HL-60 (cell line): ENCODE results near the gene SNRNP40.

ENCODE experiments used
- DNase-seq, 2 experiments: peaks; one replicate each; pipeline ENCODE4 v3.0.0-alpha.2; 2010 to 2020; ENCODE audit warnings: low read depth in 1 of 2, low spot score in 1 of 2
- H3K27ac ChIP-seq: fragments of 250-450 bp; sonication (Bioruptor Pico); replicated peaks from 2 replicates; pipeline ENCODE4 v1.5.1; 2020; ENCODE audit warnings: mild to moderate bottlenecking, moderate library complexity
- H3K27me3 ChIP-seq: fragments of 250-450 bp; sonication (Bioruptor Pico); 2 replicates; pipeline ENCODE4 v1.5.1; 2021; ENCODE audit warnings: mild to moderate bottlenecking, moderate library complexity; ENCODE audit not compliant: insufficient read depth, poor library complexity, severe bottlenecking
- H3K4me3 ChIP-seq: replicated peaks from 2 replicates; pipeline ENCODE4 v1.5.1; 2011; ENCODE audit warnings: mild to moderate bottlenecking, control low read depth, low read length; ENCODE audit not compliant: insufficient read depth
- GABPA ChIP-seq: IDR thresholded peaks from 2 replicates; pipeline ENCODE4 v1.6.1; 2012; ENCODE audit warnings: low read depth
- POLR2AphosphoS5 ChIP-seq: IDR thresholded peaks from 2 replicates; pipeline ENCODE4 v1.6.1; 2012; ENCODE audit warnings: low read depth
- SPI1 ChIP-seq: IDR thresholded peaks from 2 replicates; pipeline ENCODE4 v1.6.1; 2012; ENCODE audit warnings: low read depth, mild to moderate bottlenecking, borderline replicate concordance
- TF ChIP-seq, protein P1 (sequence below): IDR thresholded peaks from one replicate; pipeline ENCODE4 v1.5.1; 2011; ENCODE audit warnings: low read length, control low read depth, inconsistent platforms; ENCODE audit not compliant: insufficient read depth
- TF ChIP-seq, protein P2 (sequence below): IDR thresholded peaks from 2 replicates; pipeline ENCODE4 v1.6.1; 2012; ENCODE audit warnings: low read depth; ENCODE audit not compliant: insufficient replicate concordance

SNRNP40 gene

DNA sequence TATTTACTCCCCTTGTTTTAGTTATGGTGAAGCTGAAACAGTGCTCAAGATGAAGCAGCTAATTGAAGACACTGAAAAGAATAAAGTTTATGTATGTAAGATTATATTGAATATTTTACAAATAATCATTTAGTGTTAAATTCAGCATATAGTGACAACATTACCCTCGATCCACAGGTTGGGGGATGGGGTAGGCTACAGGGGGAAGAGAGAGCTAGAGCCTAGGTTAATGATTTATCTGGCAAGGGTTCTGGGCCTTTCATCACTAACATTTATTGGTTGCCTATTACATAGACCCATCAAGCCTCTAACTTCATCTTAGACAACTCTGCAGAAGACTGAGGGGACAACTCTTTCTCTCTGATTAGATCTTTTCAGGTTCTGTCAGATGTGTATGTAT is 21.6 kb upstream of the SNRNP40 start:
- Histone ChIP-seq H3K27me3 (no peaks in the 10 kb centered on the region), H3K4me3 (no peak overlapping the region), H3K27ac (no peak overlapping the region)
- no peak for DNase-seq
- TF ChIP-seq, protein P1, sequence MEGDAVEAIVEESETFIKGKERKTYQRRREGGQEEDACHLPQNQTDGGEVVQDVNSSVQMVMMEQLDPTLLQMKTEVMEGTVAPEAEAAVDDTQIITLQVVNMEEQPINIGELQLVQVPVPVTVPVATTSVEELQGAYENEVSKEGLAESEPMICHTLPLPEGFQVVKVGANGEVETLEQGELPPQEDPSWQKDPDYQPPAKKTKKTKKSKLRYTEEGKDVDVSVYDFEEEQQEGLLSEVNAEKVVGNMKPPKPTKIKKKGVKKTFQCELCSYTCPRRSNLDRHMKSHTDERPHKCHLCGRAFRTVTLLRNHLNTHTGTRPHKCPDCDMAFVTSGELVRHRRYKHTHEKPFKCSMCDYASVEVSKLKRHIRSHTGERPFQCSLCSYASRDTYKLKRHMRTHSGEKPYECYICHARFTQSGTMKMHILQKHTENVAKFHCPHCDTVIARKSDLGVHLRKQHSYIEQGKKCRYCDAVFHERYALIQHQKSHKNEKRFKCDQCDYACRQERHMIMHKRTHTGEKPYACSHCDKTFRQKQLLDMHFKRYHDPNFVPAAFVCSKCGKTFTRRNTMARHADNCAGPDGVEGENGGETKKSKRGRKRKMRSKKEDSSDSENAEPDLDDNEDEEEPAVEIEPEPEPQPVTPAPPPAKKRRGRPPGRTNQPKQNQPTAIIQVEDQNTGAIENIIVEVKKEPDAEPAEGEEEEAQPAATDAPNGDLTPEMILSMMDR, result no peak
- TF ChIP-seq GABPA (no peak), POLR2AphosphoS5 (no peak), SPI1 (no peak)
- TF ChIP-seq, protein P2, sequence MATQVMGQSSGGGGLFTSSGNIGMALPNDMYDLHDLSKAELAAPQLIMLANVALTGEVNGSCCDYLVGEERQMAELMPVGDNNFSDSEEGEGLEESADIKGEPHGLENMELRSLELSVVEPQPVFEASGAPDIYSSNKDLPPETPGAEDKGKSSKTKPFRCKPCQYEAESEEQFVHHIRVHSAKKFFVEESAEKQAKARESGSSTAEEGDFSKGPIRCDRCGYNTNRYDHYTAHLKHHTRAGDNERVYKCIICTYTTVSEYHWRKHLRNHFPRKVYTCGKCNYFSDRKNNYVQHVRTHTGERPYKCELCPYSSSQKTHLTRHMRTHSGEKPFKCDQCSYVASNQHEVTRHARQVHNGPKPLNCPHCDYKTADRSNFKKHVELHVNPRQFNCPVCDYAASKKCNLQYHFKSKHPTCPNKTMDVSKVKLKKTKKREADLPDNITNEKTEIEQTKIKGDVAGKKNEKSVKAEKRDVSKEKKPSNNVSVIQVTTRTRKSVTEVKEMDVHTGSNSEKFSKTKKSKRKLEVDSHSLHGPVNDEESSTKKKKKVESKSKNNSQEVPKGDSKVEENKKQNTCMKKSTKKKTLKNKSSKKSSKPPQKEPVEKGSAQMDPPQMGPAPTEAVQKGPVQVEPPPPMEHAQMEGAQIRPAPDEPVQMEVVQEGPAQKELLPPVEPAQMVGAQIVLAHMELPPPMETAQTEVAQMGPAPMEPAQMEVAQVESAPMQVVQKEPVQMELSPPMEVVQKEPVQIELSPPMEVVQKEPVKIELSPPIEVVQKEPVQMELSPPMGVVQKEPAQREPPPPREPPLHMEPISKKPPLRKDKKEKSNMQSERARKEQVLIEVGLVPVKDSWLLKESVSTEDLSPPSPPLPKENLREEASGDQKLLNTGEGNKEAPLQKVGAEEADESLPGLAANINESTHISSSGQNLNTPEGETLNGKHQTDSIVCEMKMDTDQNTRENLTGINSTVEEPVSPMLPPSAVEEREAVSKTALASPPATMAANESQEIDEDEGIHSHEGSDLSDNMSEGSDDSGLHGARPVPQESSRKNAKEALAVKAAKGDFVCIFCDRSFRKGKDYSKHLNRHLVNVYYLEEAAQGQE, result no peak

DNA sequence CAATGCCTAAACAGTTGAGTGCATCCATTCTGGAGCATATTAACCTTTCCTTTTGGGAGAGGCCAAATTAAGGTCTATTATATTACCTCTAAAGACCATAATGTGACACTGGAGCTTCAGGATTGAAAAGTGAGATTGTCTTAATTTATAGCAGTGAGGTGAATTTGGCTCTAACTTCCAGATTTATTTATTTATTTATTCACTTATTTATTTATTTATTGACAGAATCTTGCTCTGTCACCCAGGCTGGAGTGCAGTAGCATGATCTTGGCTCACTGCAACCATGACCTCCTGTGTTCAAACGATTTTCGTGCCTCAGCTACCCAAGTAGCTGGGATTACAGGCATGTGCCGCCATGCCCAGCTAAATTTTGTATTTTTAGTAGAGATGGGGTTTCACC is 19.3 kb upstream of the SNRNP40 start:
- H3K27ac ChIP-seq, result no peak overlapping the region
- DNase-seq, result no peak
- TF ChIP-seq, protein P1, result no peak
- TF ChIP-seq, protein P2, result no peak
- TF ChIP-seq POLR2AphosphoS5 (no peak), GABPA (no peak), SPI1 (no peak)

DNA sequence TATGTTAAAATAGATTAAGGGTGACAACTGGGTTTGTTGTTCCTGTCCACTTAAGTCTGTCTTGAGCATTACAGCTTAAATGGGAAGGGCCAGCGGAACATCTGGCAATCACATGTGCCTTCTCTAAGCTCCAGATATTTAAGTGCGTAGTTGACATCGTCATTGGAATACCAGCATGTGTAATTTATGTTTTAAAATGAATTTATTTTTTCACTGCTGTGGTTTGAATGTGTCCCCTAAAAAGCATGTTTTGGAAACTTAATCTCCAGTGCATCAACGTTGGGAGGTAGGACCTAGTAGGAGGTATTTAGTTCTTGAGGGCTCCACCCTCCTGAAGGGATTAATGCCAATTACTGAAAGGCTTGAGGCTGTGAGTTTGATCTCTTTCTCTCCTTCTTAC is 13.6 kb upstream of the SNRNP40 start:
- DNase-seq, result no peak
- Histone ChIP-seq H3K27me3 (no peaks in the 10 kb centered on the region), H3K27ac (no peak overlapping the region), H3K4me3 (no peak overlapping the region)
- TF ChIP-seq SPI1 (no peak), POLR2AphosphoS5 (no peak), GABPA (no peak)
- TF ChIP-seq, protein P2, result no peak
- TF ChIP-seq, protein P1, result no peak

More for the DNA sequence above, 19.3 kb upstream of the SNRNP40 start:
- no peak overlapping the region for H3K4me3 ChIP-seq
- H3K27me3 ChIP-seq, result no peaks in the 10 kb centered on the region
